Gastroesophageal sphincter (tissue), 4 donors: ENCODE measurements around the gene PEAK1. TPM values are rescaled to one million over a fixed set of nuclear protein-coding genes. Genes with fewer than 3 reads are reported as not detected.

Source experiments
- ATAC-seq: fragments of 150-250 bp; one replicate; pipeline ENCODE4 v1.9.1; 2016; ENCODE audit warnings: mild to moderate bottlenecking, moderate library complexity
- H3K27ac ChIP-seq, 4 donors: fragments of 200-600 bp; sonication (generic) in 3 of 4; 1 replicate in 3 of 4; 2 replicates in 1 of 4; pipeline ENCODE4 v1.5.1; 2016 to 2019
- H3K27me3 ChIP-seq: fragments of 200-600 bp; sonication (generic); one replicate; pipeline ENCODE4 v1.5.1; 2019
- H3K36me3 ChIP-seq, 2 donors: fragments of 200-600 bp; sonication (generic); one replicate each; pipeline ENCODE4 v1.5.1; 2019; ENCODE audit warnings: control low read depth in 1 of 2
- H3K4me1 ChIP-seq, 3 donors: fragments of 200-600 bp; sonication (generic); 1 replicate in 2 of 3; 2 replicates in 1 of 3; pipeline ENCODE4 v1.5.1; 2016 to 2019; ENCODE audit warnings: control low read depth in 2 of 3
- H3K4me3 ChIP-seq, 2 donors: fragments of 200-600 bp; sonication (generic); one replicate each; pipeline ENCODE4 v1.5.1; 2019; ENCODE audit warnings: mild to moderate bottlenecking in 1 of 2, moderate library complexity in 1 of 2
- H3K9me3 ChIP-seq, 3 donors: fragments of 200-600 bp; sonication (generic); one replicate each; pipeline ENCODE4 v1.5.1; 2017 to 2019; ENCODE audit warnings: control low read depth in 2 of 3
- CTCF ChIP-seq, 4 experiments: fragments of 200-600 bp in 2 of 4; fragments of 450-650 bp in 2 of 4; sonication (generic) in 1 of 4; IDR thresholded peaks; one replicate each; pipeline ENCODE4 v1.5.1; 2017 to 2019; ENCODE audit warnings: antibody characterized with exemption in 4 of 4, mild to moderate bottlenecking in 2 of 4, moderate library complexity in 2 of 4
- EP300 ChIP-seq: sonication (generic); formaldehyde crosslinking; IDR thresholded peaks from one replicate; pipeline ENCODE4 v1.6.1; 2017; ENCODE audit warnings: antibody characterized with exemption, mild to moderate bottlenecking
- POLR2A ChIP-seq, 2 donors: fragments of 450-650 bp; IDR thresholded peaks; one replicate each; pipeline ENCODE4 v1.6.1; 2017; ENCODE audit warnings: antibody characterized with exemption in 2 of 2, mild to moderate bottlenecking in 2 of 2, moderate library complexity in 1 of 2
- POLR2AphosphoS5 ChIP-seq: sonication (generic); formaldehyde crosslinking; IDR thresholded peaks from one replicate; pipeline ENCODE4 v1.6.1; 2017; ENCODE audit warnings: antibody characterized with exemption
- WGBS, 2 donors: methylation state at CpG; one replicate each; pipeline ENCODE4 v1.1.5; 2018; ENCODE audit warnings: low coverage in 1 of 2; 5-methylcytosine and 5-hydroxymethylcytosine counted together
- total RNA-seq, 4 donors: library from RNA; depleted of rRNA; stranded (reverse); fragments of >200 nt; gene quantifications; one replicate each; pipeline ENCODE4 v1.1.0, GENCODE V29; 2016

The PEAK1 gene
- total RNA-seq, 4 donors from 2014 or later = 59.5 to 170 (median 91.6) TPM

GRCh38 chr15:77144026-77144425, 275.9 kb downstream of the PEAK1 start:
- no peaks in the 10 kb centered on the region for H3K27me3 ChIP-seq
- no peaks in the 10 kb centered on the region for H3K4me1 ChIP-seq
- WGBS, 2 donors = 87 to 92% methylated on average over 2 of the region's 2 CpGs
- H3K36me3 ChIP-seq = peaks cover 0 to 29% of the 10 kb centered on the region in 2 donors
- ATAC-seq = no peak
- no peak overlapping the region for H3K27ac ChIP-seq
- TF ChIP-seq CTCF (IDR thresholded peaks at IDR 0.05) = no peak
- no peak for TF ChIP-seq POLR2AphosphoS5
- no peak for TF ChIP-seq EP300
- no peak for TF ChIP-seq POLR2A (IDR thresholded peaks at IDR 0.05)
- peaks cover 0 to 21% (median 0%) of the 10 kb centered on the region in 3 donors for H3K9me3 ChIP-seq
- H3K4me3 ChIP-seq = no peak overlapping the region

GRCh38 chr15:77143616-77144015, 276.3 kb downstream of the PEAK1 start:
- peaks cover 0 to 29% of the 10 kb centered on the region in 2 donors for H3K36me3 ChIP-seq
- ATAC-seq = no peak

GRCh38 chr15:77143191-77143590, 276.7 kb downstream of the PEAK1 start:
- H3K4me3 ChIP-seq = no peak overlapping the region
- H3K36me3 ChIP-seq = peaks cover 0 to 29% of the 10 kb centered on the region in 2 donors
- H3K27me3 ChIP-seq = no peaks in the 10 kb centered on the region
- TF ChIP-seq CTCF (IDR thresholded peaks at IDR 0.05) = no peak
- no peak for TF ChIP-seq POLR2AphosphoS5
- TF ChIP-seq POLR2A (IDR thresholded peaks at IDR 0.05) = no peak
- no peak for TF ChIP-seq EP300
- no peak overlapping the region for H3K27ac ChIP-seq
- no peak for ATAC-seq
- peaks cover 0 to 21% (median 0%) of the 10 kb centered on the region in 3 donors for H3K9me3 ChIP-seq
- WGBS, 2 donors = 81 to 94% methylated on average over 7 of the region's 7 CpGs
- H3K4me1 ChIP-seq = no peaks in the 10 kb centered on the region

More at GRCh38 chr15:77143616-77144015, 276.3 kb downstream of the PEAK1 start:
- no peak overlapping the region for H3K27ac ChIP-seq
- TF ChIP-seq EP300 = no peak
- no peak for TF ChIP-seq POLR2A (IDR thresholded peaks at IDR 0.05)
- no peak for TF ChIP-seq POLR2AphosphoS5
- no peak for TF ChIP-seq CTCF (IDR thresholded peaks at IDR 0.05)
- H3K9me3 ChIP-seq = peaks cover 0 to 21% (median 0%) of the 10 kb centered on the region in 3 donors
- H3K27me3 ChIP-seq = no peaks in the 10 kb centered on the region
- no peak overlapping the region for H3K4me3 ChIP-seq
- H3K4me1 ChIP-seq = no peaks in the 10 kb centered on the region

GRCh38 chr15:77140220-77140619, 279.7 kb downstream of the PEAK1 start:
- 100% methylated on average over 1 of the region's 1 CpG for WGBS, 2 donors
- peaks cover 0 to 43% of the 10 kb centered on the region in 2 donors for H3K36me3 ChIP-seq
- peaks cover 0 to 21% (median 0%) of the 10 kb centered on the region in 3 donors for H3K9me3 ChIP-seq
- H3K27ac ChIP-seq = no peak overlapping the region
- TF ChIP-seq EP300 (no peak), POLR2A (IDR thresholded peaks at IDR 0.05) (no peak), POLR2AphosphoS5 (no peak), CTCF (IDR thresholded peaks at IDR 0.05) (no peak)
- H3K4me1 ChIP-seq = no peaks in the 10 kb centered on the region
- no peaks in the 10 kb centered on the region for H3K27me3 ChIP-seq
- H3K4me3 ChIP-seq = no peak overlapping the region
- no peak for ATAC-seq

- Histone ChIP-seq H3K4me3 (no peak overlapping the region), H3K27me3 (no peaks in the 10 kb centered on the region), H3K27ac (no peak overlapping the region), H3K4me1 (no peaks in the 10 kb centered on the region), H3K9me3 (peaks cover 0 to 21% (median 0%) of the 10 kb centered on the region in 3 donors), H3K36me3 (peaks cover 0 to 50% of the 10 kb centered on the region in 2 donors)
- WGBS, 2 donors = 94 to 100% methylated on average over 2 of the region's 2 CpGs
- TF ChIP-seq POLR2AphosphoS5 = no peak
- TF ChIP-seq EP300 = no peak
- no peak for TF ChIP-seq POLR2A (IDR thresholded peaks at IDR 0.05)
- TF ChIP-seq CTCF (IDR thresholded peaks at IDR 0.05) = no peak
- ATAC-seq = no peak
These were observed 280.6 kb downstream of the PEAK1 start for GRCh38 chr15:77139312-77139711.
